ENCODE results near the gene ZNF565.
"Not testable (repeated sequence)": the region's sequence is repeated elsewhere in the genome, so short reads cannot be mapped to it uniquely, and the experiment has no call there.

The ZNF565 gene

GRCh38 chr19:36150586-36150985 lies 63.9 kb downstream of the ZNF565 start:
- DNase-seq (ENCODE audit: low read depth): no peak

DNA sequence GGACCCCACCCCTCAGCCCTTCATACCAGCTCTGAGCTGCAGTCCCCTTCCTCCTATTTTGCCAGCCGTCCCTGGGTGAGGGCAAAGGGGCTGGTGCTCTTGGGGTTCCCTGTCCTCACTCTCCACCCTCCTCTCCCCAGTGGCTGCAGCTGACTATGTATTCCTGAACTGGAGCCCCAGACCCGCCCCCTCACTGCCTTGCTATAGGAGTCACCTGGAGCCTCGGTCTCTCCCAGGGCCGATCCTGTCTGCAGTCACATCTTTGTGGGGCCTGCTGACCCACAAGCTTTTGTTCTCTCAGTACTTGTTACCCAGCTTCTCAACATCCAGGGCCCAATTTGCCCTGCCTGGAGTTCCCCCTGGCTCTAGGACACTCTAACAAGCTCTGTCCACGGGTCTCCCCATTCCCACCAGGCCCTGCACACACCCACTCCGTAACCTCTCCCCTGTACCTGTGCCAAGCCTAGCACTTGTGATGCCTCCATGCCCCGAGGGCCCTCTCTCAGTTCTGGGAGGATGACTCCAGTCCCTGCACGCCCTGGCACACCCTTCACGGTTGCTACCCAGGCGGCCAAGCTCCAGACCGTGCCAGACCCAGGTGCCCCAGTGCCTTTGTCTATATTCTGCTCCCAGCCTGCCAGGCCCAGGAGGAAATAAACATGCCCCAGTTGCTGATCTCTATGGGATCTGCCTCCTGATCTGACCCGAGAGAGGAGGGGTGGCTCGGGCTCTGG lies 64.6 kb downstream of the ZNF565 start:
- no peak for DNase-seq (ENCODE audit: low read depth)

- DNase-seq (ENCODE audit: low read depth): no peak
Observed at GRCh38 chr19:36144624-36145023, 69.8 kb downstream of the ZNF565 start.

- DNase-seq (ENCODE audit: low read depth): no peak
Observed at GRCh38 chr19:36142496-36142895, 72.0 kb downstream of the ZNF565 start.

- DNase-seq (ENCODE audit: low read depth): no peak
Observed at GRCh38 chr19:36142046-36142445, 72.4 kb downstream of the ZNF565 start.

DNA sequence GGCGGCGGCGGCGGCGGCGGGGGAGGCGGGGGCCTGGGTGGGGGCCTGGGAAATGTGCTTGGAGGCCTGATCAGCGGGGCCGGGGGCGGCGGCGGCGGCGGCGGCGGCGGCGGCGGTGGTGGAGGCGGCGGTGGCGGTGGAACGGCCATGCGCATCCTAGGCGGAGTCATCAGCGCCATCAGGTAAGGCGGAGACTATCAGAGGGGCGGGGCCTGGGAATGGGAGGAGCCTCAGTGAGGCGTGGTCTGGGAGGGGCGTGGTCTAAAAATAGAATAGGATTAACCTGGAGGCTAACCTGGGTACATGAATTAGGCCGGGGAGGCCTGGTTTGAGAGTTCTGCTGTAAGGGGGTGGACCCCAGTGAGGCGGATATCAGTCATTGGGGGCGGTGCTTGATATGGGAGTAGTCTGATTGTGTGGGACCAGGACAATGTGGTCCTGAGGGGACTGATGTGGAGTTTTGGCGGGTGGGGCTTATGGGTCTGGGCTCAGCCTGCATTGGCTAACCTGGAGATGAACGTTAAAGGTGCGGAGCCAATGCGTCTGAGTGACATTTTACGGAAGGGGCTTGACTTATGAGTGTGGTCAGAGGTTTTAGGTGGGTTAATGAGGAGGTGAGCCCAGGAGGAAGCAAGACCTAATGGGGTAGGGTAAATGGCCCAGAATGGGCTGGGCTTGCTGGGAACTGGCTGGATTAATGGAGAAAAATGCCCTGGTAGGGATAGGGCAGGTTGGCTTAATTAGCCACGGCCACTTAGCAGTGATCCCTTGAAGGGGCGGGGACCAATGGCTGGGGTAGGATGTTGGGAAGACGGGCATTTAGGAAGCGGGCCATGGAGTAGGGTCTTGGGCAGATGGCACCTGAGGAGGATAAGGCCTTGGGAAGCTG lies 73.2 kb downstream of the ZNF565 start:
- peak; percentile 62 for DNase-seq (ENCODE audit: low read depth)

DNA sequence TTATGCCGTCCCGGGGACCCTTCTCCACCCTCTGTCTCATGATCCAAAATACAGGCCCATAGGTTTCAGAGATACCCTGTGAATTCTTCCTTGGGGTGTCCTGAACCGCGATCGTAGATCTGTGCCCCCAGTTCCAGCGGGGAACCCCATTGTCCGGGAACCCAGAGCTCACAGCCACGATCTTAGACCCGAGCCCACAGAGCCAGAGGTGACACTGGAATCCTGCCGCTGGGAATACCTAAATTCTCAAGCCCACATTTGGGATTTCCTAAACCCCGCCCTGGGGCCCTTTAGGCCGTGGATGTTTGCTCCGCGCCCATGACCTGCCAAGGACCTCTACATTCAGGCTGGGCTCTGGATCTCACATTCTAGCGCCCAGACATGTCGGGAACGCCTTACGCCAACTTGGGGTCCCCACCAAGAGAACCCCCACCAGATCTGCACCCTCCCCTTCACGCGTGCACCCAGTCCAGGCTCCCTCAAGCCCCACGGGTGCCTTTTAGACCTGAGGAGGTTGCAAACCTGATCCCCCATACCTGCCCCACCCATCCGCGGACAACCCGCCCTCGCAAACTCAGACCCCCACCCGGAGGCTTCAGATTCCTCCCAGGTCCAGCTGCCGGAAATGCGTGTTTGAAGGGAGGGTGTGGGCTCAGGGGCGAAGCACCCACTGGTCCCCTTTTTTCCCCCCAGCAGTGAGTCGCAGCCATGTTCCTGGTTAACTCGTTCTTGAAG lies 74.0 kb downstream of the ZNF565 start:
- no peak for DNase-seq (ENCODE audit: low read depth)

- peak; percentile 95 for DNase-seq (ENCODE audit: low read depth)
Observed at GRCh38 chr19:36139473-36140303, 74.8 kb downstream of the ZNF565 start, which contains the start of gene CAPNS1. CAPNS1 (plus strand) TSS chr19:36140066; CDS start chr19:36141012, 946 bp downstream.

DNA sequence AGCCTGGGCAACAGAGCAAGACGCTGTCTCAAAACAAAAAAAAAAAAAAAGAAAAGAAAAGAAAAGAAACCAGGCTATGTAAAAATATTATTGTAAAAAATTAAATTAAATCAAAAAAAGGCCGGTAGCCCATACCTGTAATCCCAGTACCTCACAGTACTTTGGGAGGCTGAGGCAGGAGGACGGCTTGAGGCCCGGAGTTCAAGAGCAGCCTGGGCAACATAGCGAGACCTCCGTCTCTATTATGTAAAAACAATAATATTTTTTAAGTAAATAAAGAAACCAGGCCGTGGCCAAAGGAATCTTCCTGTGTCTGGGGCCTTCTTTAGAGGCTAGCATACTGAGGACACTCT lies 75.4 kb downstream of the ZNF565 start:
- DNase-seq (ENCODE audit: low read depth): no peak

GRCh38 chr19:36136964-36137686 lies 77.3 kb downstream of the ZNF565 start:
- DNase-seq (ENCODE audit: low read depth): peak; percentile 63

- DNase-seq (ENCODE audit: low read depth): not testable (repeated sequence)
Observed at GRCh38 chr19:36134867-36135266, 79.6 kb downstream of the ZNF565 start.
